ENCODE results near the gene ALG6. TPM values are rescaled to one million over a fixed set of nuclear protein-coding genes. Genes with fewer than 3 reads are reported as not detected.
A peak's percentile ranks its signal among the peaks of the same experiment; 100 is the strongest.

The ALG6 gene
- total and polyA plus RNA-seq, 2 experiments from 2014 or later: 8.3 to 15.0 TPM

GRCh38 chr1:63450416-63450815 is 83.0 kb downstream of the ALG6 start:
- no peak for DNase-seq (ENCODE audit: low read depth in 1 of 2, low spot score in 1 of 2)
- Histone ChIP-seq H3K4me1 (ENCODE audit: low read depth) (no peaks in the 10 kb centered on the region), H3K4me3 (no peak overlapping the region), H3K36me3 (no peaks in the 10 kb centered on the region), H3K9me3 (ENCODE audit: low read depth) (no peaks in the 10 kb centered on the region), H3K27ac (no peak overlapping the region), H3K27me3 (no peaks in the 10 kb centered on the region)
- TF ChIP-seq, protein P1, sequence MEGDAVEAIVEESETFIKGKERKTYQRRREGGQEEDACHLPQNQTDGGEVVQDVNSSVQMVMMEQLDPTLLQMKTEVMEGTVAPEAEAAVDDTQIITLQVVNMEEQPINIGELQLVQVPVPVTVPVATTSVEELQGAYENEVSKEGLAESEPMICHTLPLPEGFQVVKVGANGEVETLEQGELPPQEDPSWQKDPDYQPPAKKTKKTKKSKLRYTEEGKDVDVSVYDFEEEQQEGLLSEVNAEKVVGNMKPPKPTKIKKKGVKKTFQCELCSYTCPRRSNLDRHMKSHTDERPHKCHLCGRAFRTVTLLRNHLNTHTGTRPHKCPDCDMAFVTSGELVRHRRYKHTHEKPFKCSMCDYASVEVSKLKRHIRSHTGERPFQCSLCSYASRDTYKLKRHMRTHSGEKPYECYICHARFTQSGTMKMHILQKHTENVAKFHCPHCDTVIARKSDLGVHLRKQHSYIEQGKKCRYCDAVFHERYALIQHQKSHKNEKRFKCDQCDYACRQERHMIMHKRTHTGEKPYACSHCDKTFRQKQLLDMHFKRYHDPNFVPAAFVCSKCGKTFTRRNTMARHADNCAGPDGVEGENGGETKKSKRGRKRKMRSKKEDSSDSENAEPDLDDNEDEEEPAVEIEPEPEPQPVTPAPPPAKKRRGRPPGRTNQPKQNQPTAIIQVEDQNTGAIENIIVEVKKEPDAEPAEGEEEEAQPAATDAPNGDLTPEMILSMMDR (IDR thresholded peaks at IDR 0.05; ENCODE audit: low read depth, low read length): no peak

GRCh38 chr1:63453232-63453631 is 85.8 kb downstream of the ALG6 start:
- TF ChIP-seq, protein P1 (IDR thresholded peaks at IDR 0.05; ENCODE audit: low read depth, low read length): no peak
- H3K4me3 ChIP-seq: no peak overlapping the region
- H3K9me3 ChIP-seq (ENCODE audit: low read depth): no peaks in the 10 kb centered on the region
- H3K27ac ChIP-seq: no peak overlapping the region
- DNase-seq (ENCODE audit: low read depth in 1 of 2, low spot score in 1 of 2): no peak
- no peaks in the 10 kb centered on the region for H3K27me3 ChIP-seq
- H3K4me1 ChIP-seq (ENCODE audit: low read depth): no peaks in the 10 kb centered on the region
- H3K36me3 ChIP-seq: no peaks in the 10 kb centered on the region

DNA sequence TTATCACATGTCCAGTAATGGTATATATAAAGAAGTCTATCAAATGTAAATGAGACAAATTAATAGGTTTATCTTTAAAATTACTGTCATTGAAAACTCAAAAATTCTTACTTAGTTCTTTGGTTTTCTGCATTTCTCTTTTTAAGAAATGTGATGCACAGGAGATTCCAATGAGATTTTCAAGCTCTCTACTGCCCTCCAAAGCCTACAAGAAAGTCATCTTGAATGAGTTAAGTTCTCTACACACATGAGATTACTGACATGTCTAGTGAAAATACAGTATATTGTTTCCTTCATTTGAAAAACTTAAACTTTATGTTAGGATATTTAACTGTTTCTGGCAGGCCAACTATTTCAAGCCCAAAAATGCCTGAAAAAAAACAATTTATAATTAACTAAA is 86.8 kb downstream of the ALG6 start:
- no peaks in the 10 kb centered on the region for H3K36me3 ChIP-seq
- TF ChIP-seq, protein P1 (IDR thresholded peaks at IDR 0.05; ENCODE audit: low read depth, low read length): peak; percentile 35
- DNase-seq (ENCODE audit: low read depth in 1 of 2, low spot score in 1 of 2): peak in 1 of 2 donors; percentile 38
- no peaks in the 10 kb centered on the region for H3K27me3 ChIP-seq
- no peaks in the 10 kb centered on the region for H3K4me1 ChIP-seq (ENCODE audit: low read depth)
- no peak overlapping the region for H3K27ac ChIP-seq
- H3K9me3 ChIP-seq (ENCODE audit: low read depth): no peaks in the 10 kb centered on the region
- H3K4me3 ChIP-seq: no peak overlapping the region

- no peak overlapping the region for H3K27ac ChIP-seq
- H3K4me1 ChIP-seq (ENCODE audit: low read depth): no peaks in the 10 kb centered on the region
- H3K4me3 ChIP-seq: no peak overlapping the region
- H3K9me3 ChIP-seq (ENCODE audit: low read depth): no peaks in the 10 kb centered on the region
- H3K27me3 ChIP-seq: no peaks in the 10 kb centered on the region
- H3K36me3 ChIP-seq: no peaks in the 10 kb centered on the region
- no peak for DNase-seq (ENCODE audit: low read depth in 1 of 2, low spot score in 1 of 2)
- TF ChIP-seq, protein P1 (IDR thresholded peaks at IDR 0.05; ENCODE audit: low read depth, low read length): no peak
Measured at GRCh38 chr1:63458750-63459149, 91.3 kb downstream of the ALG6 start.

- Histone ChIP-seq H3K4me3 (no peak overlapping the region), H3K27me3 (no peaks in the 10 kb centered on the region), H3K27ac (no peak overlapping the region), H3K4me1 (ENCODE audit: low read depth) (no peaks in the 10 kb centered on the region), H3K9me3 (ENCODE audit: low read depth) (no peaks in the 10 kb centered on the region), H3K36me3 (no peaks in the 10 kb centered on the region)
- TF ChIP-seq, protein P1 (IDR thresholded peaks at IDR 0.05; ENCODE audit: low read depth, low read length): no peak
- no peak for DNase-seq (ENCODE audit: low read depth in 1 of 2, low spot score in 1 of 2)
Measured at GRCh38 chr1:63461661-63462230, 94.3 kb downstream of the ALG6 start.

All from cardiac muscle cell (in vitro differentiated cells and primary cell).